Measurements from ENCODE around the gene AMZ1. TPM values are rescaled to one million over a fixed set of nuclear protein-coding genes. Genes with fewer than 3 reads are reported as not detected.

The AMZ1 gene
- total and polyA plus RNA-seq, 10 donors, result 0.20 to 3.4 (median 1.6) TPM

Other genes starting within 250 kb of the AMZ1 start
- gene GRIFIN, start 211.8 kb upstream of the AMZ1 start, total RNA-seq, result not detected
- not detected for gene GRIFIN, start 211.8 kb upstream of the AMZ1 start, polyA plus RNA-seq
- gene LFNG, start 168.4 kb upstream of the AMZ1 start, total RNA-seq, result 10 to 100 TPM; 33.3 to 47.4 (median 42.3) TPM
- 10 to 100 TPM; 21.2 to 22.4 (median 21.6) TPM for gene LFNG, start 168.4 kb upstream of the AMZ1 start, polyA plus RNA-seq
- gene BRAT1, start 132.7 kb upstream of the AMZ1 start, total RNA-seq, result 10 to 100 TPM; 25.3 to 37.3 (median 32.2) TPM
- gene BRAT1, start 132.7 kb upstream of the AMZ1 start, polyA plus RNA-seq, result 10 to 100 TPM; 26.6 to 50.9 (median 48.9) TPM
- 10 to 100 TPM in 6 of 7 donors, 1 to 10 TPM in 1; 7.1 to 17.1 (median 13.2) TPM for gene IQCE, start 129.2 kb upstream of the AMZ1 start, total RNA-seq
- gene IQCE, start 129.2 kb upstream of the AMZ1 start, polyA plus RNA-seq, result 1 to 10 TPM; 1.2 to 4.4 (median 2.2) TPM
- 100 to 1,000 TPM in 2 of 7 donors, 10 to 100 TPM in 5; 62.6 to 158 (median 86.0) TPM for gene TTYH3, start 56.2 kb upstream of the AMZ1 start, total RNA-seq
- gene TTYH3, start 56.2 kb upstream of the AMZ1 start, polyA plus RNA-seq, result 10 to 100 TPM; 11.9 to 33.0 (median 13.1) TPM
- gene GNA12, start 156.1 kb downstream of the AMZ1 start, total RNA-seq, result 10 to 100 TPM; 31.7 to 64.2 (median 39.6) TPM
- gene GNA12, start 156.1 kb downstream of the AMZ1 start, polyA plus RNA-seq, result 10 to 100 TPM; 12.3 to 25.2 (median 12.8) TPM

Data from spleen (tissue), 10 donors.